ENCODE results near the gene MT1G. TPM values are rescaled to one million over a fixed set of nuclear protein-coding genes. Genes with fewer than 3 reads are reported as not detected.
A peak's percentile ranks its signal among the peaks of the same experiment; 100 is the strongest.

The MT1G gene
- polyA plus RNA-seq, 1 donor (not counting 4 experiments of a cell fraction or from before 2014, with no cell fraction given), result 9.8 TPM

DNA sequence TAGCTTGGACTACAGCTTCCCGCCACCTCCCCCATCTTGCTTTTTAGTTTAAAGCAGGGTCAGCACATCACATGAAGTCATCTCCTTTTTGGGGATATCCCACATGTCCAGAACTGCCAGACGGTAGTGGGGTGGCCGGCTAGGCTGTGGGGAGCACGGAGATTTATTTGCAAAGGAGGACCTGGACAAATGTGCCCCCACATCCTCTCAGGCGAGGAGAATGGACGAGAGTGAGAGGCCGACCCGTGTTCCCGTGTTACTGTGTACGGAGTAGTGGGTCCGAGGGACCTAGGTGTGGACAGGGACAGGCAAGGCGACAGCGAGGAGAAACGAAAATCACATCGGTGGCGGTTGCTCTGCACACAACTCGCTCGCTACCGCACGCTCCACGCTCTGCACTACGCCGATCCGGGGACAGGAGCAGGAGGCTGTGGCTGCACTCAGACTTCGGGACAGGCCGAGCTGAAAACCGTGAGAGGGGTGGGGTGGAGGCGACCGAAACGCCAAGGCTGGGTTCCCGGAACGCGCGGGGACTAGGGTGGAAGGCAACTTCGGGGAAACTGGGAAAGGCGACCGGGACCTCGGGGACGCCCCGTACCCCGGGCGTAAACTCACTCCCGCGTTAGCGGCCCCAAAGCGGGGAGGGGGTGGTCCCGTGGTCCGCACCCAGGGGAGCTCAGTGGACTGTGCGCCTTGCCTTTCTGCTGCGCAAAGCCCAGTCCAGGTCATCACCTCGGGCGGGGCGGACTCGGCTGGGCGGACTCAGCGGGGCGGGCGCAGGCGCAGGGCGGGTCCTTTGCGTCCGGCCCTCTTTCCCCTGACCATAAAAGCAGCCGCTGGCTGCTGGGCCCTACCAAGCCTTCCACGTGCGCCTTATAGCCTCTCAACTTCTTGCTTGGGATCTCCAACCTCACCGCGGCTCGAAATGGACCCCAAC is 29.8 kb downstream of the MT1G start, which contains the start of gene MT1A:
Gene MT1A (plus strand): TSS at position 853 of the 937 bp plus-strand sequence. CDS start 73 bp downstream, at position 926.
- TF ChIP-seq, protein P1, sequence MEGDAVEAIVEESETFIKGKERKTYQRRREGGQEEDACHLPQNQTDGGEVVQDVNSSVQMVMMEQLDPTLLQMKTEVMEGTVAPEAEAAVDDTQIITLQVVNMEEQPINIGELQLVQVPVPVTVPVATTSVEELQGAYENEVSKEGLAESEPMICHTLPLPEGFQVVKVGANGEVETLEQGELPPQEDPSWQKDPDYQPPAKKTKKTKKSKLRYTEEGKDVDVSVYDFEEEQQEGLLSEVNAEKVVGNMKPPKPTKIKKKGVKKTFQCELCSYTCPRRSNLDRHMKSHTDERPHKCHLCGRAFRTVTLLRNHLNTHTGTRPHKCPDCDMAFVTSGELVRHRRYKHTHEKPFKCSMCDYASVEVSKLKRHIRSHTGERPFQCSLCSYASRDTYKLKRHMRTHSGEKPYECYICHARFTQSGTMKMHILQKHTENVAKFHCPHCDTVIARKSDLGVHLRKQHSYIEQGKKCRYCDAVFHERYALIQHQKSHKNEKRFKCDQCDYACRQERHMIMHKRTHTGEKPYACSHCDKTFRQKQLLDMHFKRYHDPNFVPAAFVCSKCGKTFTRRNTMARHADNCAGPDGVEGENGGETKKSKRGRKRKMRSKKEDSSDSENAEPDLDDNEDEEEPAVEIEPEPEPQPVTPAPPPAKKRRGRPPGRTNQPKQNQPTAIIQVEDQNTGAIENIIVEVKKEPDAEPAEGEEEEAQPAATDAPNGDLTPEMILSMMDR (optimal IDR thresholded peaks at IDR 0.05 in 1 of 3, IDR thresholded peaks at IDR 0.05 in 1 of 3, conservative IDR thresholded peaks at IDR 0.05 in 1 of 3; ENCODE audit: extremely low read depth in 1 of 3, insufficient read depth in 2 of 3, low read length in 3 of 3), result no peak
- TF ChIP-seq EZH2 (IDR thresholded peaks at IDR 0.05; ENCODE audit: low read length), result no peak
- H3K4me3 ChIP-seq (ENCODE audit: control insufficient read depth in 2 of 3, extremely low read depth in 1 of 3, insufficient read depth in 2 of 3, low read depth in 1 of 3, low read length in 3 of 3), result peak within 1 kb of the TSS in 2 of 3 experiments; percentile 18 to 27
- no peaks in the 10 kb centered on the region for H3K9me1 ChIP-seq (ENCODE audit: control insufficient read depth, extremely low read depth, insufficient read depth, low read length)

GRCh38 chr16:56636616-56637413 is 31.1 kb downstream of the MT1G start:
- no peak for DNase-seq (ENCODE audit: low read depth, low spot score)
- Histone ChIP-seq H4K20me1 (ENCODE audit: control insufficient read depth, extremely low read depth, insufficient read depth, low read length) (no peaks in the 10 kb centered on the region), H2AFZ (ENCODE audit: control insufficient read depth, low read length) (no peak overlapping the region), H3K79me2 (ENCODE audit: control insufficient read depth, insufficient read depth, low read length) (no peaks in the 10 kb centered on the region), H3K4me1 (ENCODE audit: control insufficient read depth, extremely low read depth, insufficient read depth, low read length) (peaks cover 4% of the 10 kb centered on the region), H3K4me2 (ENCODE audit: control insufficient read depth, extremely low read depth, insufficient read depth, low read depth, low read length) (no peak overlapping the region), H3K27me3 (ENCODE audit: control insufficient read depth, extremely low read depth, insufficient read depth, low read length) (peaks cover 59% of the 10 kb centered on the region), H3K9me3 (ENCODE audit: control insufficient read depth, low read depth, low read length) (no peaks in the 10 kb centered on the region), H3K9me1 (ENCODE audit: control insufficient read depth, extremely low read depth, insufficient read depth, low read length) (no peaks in the 10 kb centered on the region), H3K36me3 (ENCODE audit: control insufficient read depth in 2 of 2, extremely low read depth in 1 of 2, insufficient read depth in 2 of 2, low read length in 2 of 2) (no peaks in the 10 kb centered on the region), H3K27ac (ENCODE audit: control insufficient read depth, insufficient read depth, low read length) (no peak overlapping the region), H3K9ac (ENCODE audit: control insufficient read depth, extremely low read depth, insufficient read depth, low read length) (no peak overlapping the region), H3K4me3 (ENCODE audit: control insufficient read depth in 2 of 3, extremely low read depth in 1 of 3, insufficient read depth in 2 of 3, low read depth in 1 of 3, low read length in 3 of 3) (no peak overlapping the region)
- FAIRE-seq, result no peak
- dilution Hi-C loops (cut with MboI; ENCODE audit: extremely low pct_ligation_motif_present, low sequenced_read_pairs), result no loop called here
- TF ChIP-seq, protein P1 (optimal IDR thresholded peaks at IDR 0.05 in 1 of 3, IDR thresholded peaks at IDR 0.05 in 1 of 3, conservative IDR thresholded peaks at IDR 0.05 in 1 of 3; ENCODE audit: extremely low read depth in 1 of 3, insufficient read depth in 2 of 3, low read length in 3 of 3), result no peak
- no peak for TF ChIP-seq EZH2 (IDR thresholded peaks at IDR 0.05; ENCODE audit: low read length)

More for the DNA sequence above, 29.8 kb downstream of the MT1G start, which contains the start of gene MT1A:
- dilution Hi-C loops (cut with MboI; ENCODE audit: extremely low pct_ligation_motif_present, low sequenced_read_pairs), result no loop called here
- Histone ChIP-seq H3K27ac (ENCODE audit: control insufficient read depth, insufficient read depth, low read length) (no peak within 1 kb of the TSS), H3K4me2 (ENCODE audit: control insufficient read depth, extremely low read depth, insufficient read depth, low read depth, low read length) (peak within 1 kb of the TSS; percentile 41), H3K9me3 (ENCODE audit: control insufficient read depth, low read depth, low read length) (no peaks in the 10 kb centered on the region), H3K27me3 (ENCODE audit: control insufficient read depth, extremely low read depth, insufficient read depth, low read length) (peaks cover 47% of the 10 kb centered on the region), H2AFZ (ENCODE audit: control insufficient read depth, low read length) (no peak within 1 kb of the TSS), H3K4me1 (ENCODE audit: control insufficient read depth, extremely low read depth, insufficient read depth, low read length) (peaks cover 4% of the 10 kb centered on the region), H3K36me3 (ENCODE audit: control insufficient read depth in 2 of 2, extremely low read depth in 1 of 2, insufficient read depth in 2 of 2, low read length in 2 of 2) (no peaks in the 10 kb centered on the region), H3K79me2 (ENCODE audit: control insufficient read depth, insufficient read depth, low read length) (no peaks in the 10 kb centered on the region), H4K20me1 (ENCODE audit: control insufficient read depth, extremely low read depth, insufficient read depth, low read length) (no peaks in the 10 kb centered on the region), H3K9ac (ENCODE audit: control insufficient read depth, extremely low read depth, insufficient read depth, low read length) (no peak within 1 kb of the TSS)
- DNase-seq (ENCODE audit: low read depth, low spot score) (no peak), FAIRE-seq (no peak)
